ENCODE results near the gene PID1. TPM values are rescaled to one million over a fixed set of nuclear protein-coding genes. Genes with fewer than 3 reads are reported as not detected.

Gene PID1
- total RNA-seq, 4 donors from 2014 or later: 9.5 to 28.5 (median 21.2) TPM

GRCh38 chr2:229118927-229119326 lies 152.2 kb downstream of the PID1 start:
- H3K4me3 ChIP-seq (ENCODE audit: low read depth, poor library complexity, severe bottlenecking): no peak overlapping the region
- intact Hi-C loops (cut with DNase I; ENCODE audit: low total_unique reads): no loop called here
- DNase-seq (ENCODE audit: low spot score in 2 of 2): no peak
- TF ChIP-seq POLR2A (IDR thresholded peaks at IDR 0.05): no peak
- no peak for TF ChIP-seq CTCF (IDR thresholded peaks at IDR 0.05)

GRCh38 chr2:229118336-229118735 lies 152.8 kb downstream of the PID1 start:
- no peak for DNase-seq (ENCODE audit: low spot score in 2 of 2)
- TF ChIP-seq CTCF (IDR thresholded peaks at IDR 0.05) (no peak), POLR2A (IDR thresholded peaks at IDR 0.05) (no peak)
- intact Hi-C loops (cut with DNase I; ENCODE audit: low total_unique reads): no loop called here
- WGBS, 2 donors: 79 to 84% methylated on average over 4 of the region's 4 CpGs
- H3K4me3 ChIP-seq (ENCODE audit: low read depth, poor library complexity, severe bottlenecking): no peak overlapping the region

- intact Hi-C loops (cut with DNase I; ENCODE audit: low total_unique reads): no loop called here
- 74 to 76% methylated on average over 5 of the region's 5 CpGs for WGBS, 2 donors
These were observed 159.3 kb downstream of the PID1 start for GRCh38 chr2:229111744-229112143.

GRCh38 chr2:229109195-229109594 lies 161.9 kb downstream of the PID1 start:
- intact Hi-C loops (cut with DNase I; ENCODE audit: low total_unique reads): no loop called here
- DNase-seq (ENCODE audit: low spot score in 2 of 2): no peak
- WGBS, 2 donors: 90 to 93% methylated on average over 7 of the region's 7 CpGs
- no peak overlapping the region for H3K4me3 ChIP-seq (ENCODE audit: low read depth, poor library complexity, severe bottlenecking)
- TF ChIP-seq CTCF (IDR thresholded peaks at IDR 0.05): no peak
- no peak for TF ChIP-seq POLR2A (IDR thresholded peaks at IDR 0.05)

More at GRCh38 chr2:229111744-229112143, 159.3 kb downstream of the PID1 start:
- no peak overlapping the region for H3K4me3 ChIP-seq (ENCODE audit: low read depth, poor library complexity, severe bottlenecking)
- TF ChIP-seq POLR2A (IDR thresholded peaks at IDR 0.05): no peak
- TF ChIP-seq CTCF (IDR thresholded peaks at IDR 0.05): no peak
- no peak for DNase-seq (ENCODE audit: low spot score in 2 of 2)

- DNase-seq (ENCODE audit: low spot score in 2 of 2): no peak
- TF ChIP-seq POLR2A (IDR thresholded peaks at IDR 0.05) (no peak), CTCF (IDR thresholded peaks at IDR 0.05) (no peak)
- intact Hi-C loops (cut with DNase I; ENCODE audit: low total_unique reads): no loop called here
- 67 to 71% methylated on average over 7 of the region's 7 CpGs for WGBS, 2 donors
- H3K4me3 ChIP-seq (ENCODE audit: low read depth, poor library complexity, severe bottlenecking): no peak overlapping the region
These were observed 163.5 kb downstream of the PID1 start for GRCh38 chr2:229107601-229108000.

GRCh38 chr2:229104974-229105387 lies 166.1 kb downstream of the PID1 start:
- intact Hi-C loops (cut with DNase I; ENCODE audit: low total_unique reads): no loop called here
- H3K4me3 ChIP-seq (ENCODE audit: low read depth, poor library complexity, severe bottlenecking): no peak overlapping the region
- no peak for DNase-seq (ENCODE audit: low spot score in 2 of 2)
- no peak for TF ChIP-seq POLR2A (IDR thresholded peaks at IDR 0.05)
- WGBS, 2 donors: 47 to 54% methylated on average over 7 of the region's 7 CpGs

All from lower leg skin (tissue), 4 donors.